Measurements from ENCODE around the gene KCNA3.

GRCh38 chr1:110631836-110632620, 42.7 kb downstream of the KCNA3 start:
- TF ChIP-seq CTCF (conservative IDR thresholded peaks at IDR 0.05; ENCODE audit: low read depth, low read length) (no peak), EZH2 (IDR thresholded peaks at IDR 0.05; ENCODE audit: low read length, unreplicated experiment) (no peak), EZH2phosphoT487 (IDR thresholded peaks at IDR 0.05; ENCODE audit: borderline replicate concordance, low read length) (no peak)

Data from PC-3 (cell line).